Kidney (tissue), 14 donors: ENCODE measurements around the gene BOK. TPM values are rescaled to one million over a fixed set of nuclear protein-coding genes. Genes with fewer than 3 reads are reported as not detected.

Source experiments
- DNase-seq, 5 donors: peaks; one replicate each; pipeline ENCODE4 v3.0.0-alpha.2; 2013 to 2020
- FAIRE-seq: peaks from 2 replicates; lab custom pipeline; 2012; peaks lifted over from hg19 to GRCh38; lab: Jason Lieb, UNC
- H3K27ac ChIP-seq, 2 donors: one replicate each; pipeline ENCODE4 v1.7.0; 2013; ENCODE audit warnings: low read depth in 2 of 2, low read length in 2 of 2, inconsistent platforms in 1 of 2
- H3K27me3 ChIP-seq: one replicate; pipeline ENCODE4 v1.7.1; 2013; ENCODE audit warnings: low read length, inconsistent platforms; ENCODE audit not compliant: control insufficient read depth, insufficient read depth
- H3K36me3 ChIP-seq, 3 donors: one replicate each; pipeline versions ENCODE4 v1.7.0 to v1.7.1; 2013; ENCODE audit warnings: low read length in 3 of 3, control low read depth in 1 of 3, inconsistent platforms in 1 of 3; ENCODE audit not compliant: insufficient read depth in 3 of 3, control insufficient read depth in 2 of 3
- H3K4me1 ChIP-seq, 3 donors: one replicate each; pipeline versions ENCODE4 v1.7.0 to v1.7.1; 2013; ENCODE audit warnings: low read length in 3 of 3, inconsistent platforms in 1 of 3, low read depth in 1 of 3; ENCODE audit not compliant: control insufficient read depth in 2 of 3, insufficient read depth in 2 of 3
- H3K4me3 ChIP-seq, 3 donors: one replicate each; pipeline versions ENCODE4 v1.7.0 to v1.8.1; 2013; ENCODE audit warnings: low read length in 3 of 3, control low read depth in 1 of 3, inconsistent platforms in 1 of 3
- H3K9ac ChIP-seq, 3 donors: one replicate each; pipeline versions ENCODE4 v1.7.0 to v1.7.1; 2013; ENCODE audit warnings: low read length in 3 of 3, control low read depth in 1 of 3, inconsistent platforms in 1 of 3
- H3K9me3 ChIP-seq, 3 donors: one replicate each; pipeline versions ENCODE4 v1.7.0 to v1.7.1; 2013; ENCODE audit warnings: low read length in 3 of 3, control low read depth in 1 of 3, inconsistent platforms in 1 of 3; ENCODE audit not compliant: control insufficient read depth in 2 of 3, insufficient read depth in 1 of 3
- intact Hi-C: fragments of 100-400 bp; cut with DNase I; formaldehyde crosslinking; loops from one replicate; pipeline ENCODE4 v1.11.1; 2022
- polyA plus RNA-seq: library from polyadenylated mRNA; stranded (reverse); fragments of 350-450 nt; fragmentation: Illumina TruSeq; extraction: RNeasy Lipid Tissue Mini Kit (QIAGEN cat#74804); gene quantifications from one replicate; pipeline ENCODE4 v1.2.3, GENCODE V29; 2014; ENCODE audit warnings: low read depth, low replicate concordance; ENCODE audit not compliant: insufficient read depth
- total RNA-seq: library from RNA; stranded (reverse); fragmentation: NEBNext Ultra II Directional; extraction: Animal tissue kit (Norgen Biotek cat#: 25700); gene quantifications from one replicate; pipeline ENCODE4 v1.2.1, GENCODE V29; 2021
- TF ChIP-seq, protein P1 (sequence below): IDR thresholded peaks from 3 replicates; pipeline ENCODE4 v1.5.1; 2012; ENCODE audit warnings: mild to moderate bottlenecking, moderate library complexity, borderline replicate concordance; ENCODE audit not compliant: insufficient read depth; ENCODE audit errors: extremely low read depth
- donor health status: control.
- donor health status: control.
- donor health status: control.
- donor health status: control.
- donor health status: control.
- donor health status: DM: yes; HTN: yes; CAD: no.
- donor health status: Normal renal cell carcinoma (clear cell type).

Gene BOK
- total and polyA plus RNA-seq, 2 donors from 2014 or later: 22.9 to 28.8 TPM

DNA sequence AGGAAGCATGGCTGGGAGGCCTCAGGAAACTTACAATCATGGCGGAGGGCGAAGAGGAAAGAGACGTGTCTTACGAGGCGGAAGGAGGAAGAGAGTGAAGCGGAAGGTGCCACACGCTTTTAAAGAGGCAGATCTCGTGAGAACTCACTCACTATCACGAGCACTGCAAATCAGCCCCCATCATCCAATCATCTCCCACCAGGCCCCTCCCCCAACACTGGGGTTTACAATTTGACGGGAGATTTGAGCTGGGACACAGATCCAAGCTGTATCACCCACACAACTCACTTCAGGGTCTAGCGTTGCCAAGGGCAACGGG is 5.1 kb upstream of the BOK start:
- Histone ChIP-seq H3K36me3 (no peaks in the 10 kb centered on the region), H3K4me1 (no peaks in the 10 kb centered on the region), H3K9me3 (no peaks in the 10 kb centered on the region), H3K27me3 (no peaks in the 10 kb centered on the region), H3K4me3 (no peak overlapping the region), H3K9ac (no peak overlapping the region), H3K27ac (no peak overlapping the region)
- FAIRE-seq (no peak), DNase-seq (no peak)
- TF ChIP-seq, protein P1, sequence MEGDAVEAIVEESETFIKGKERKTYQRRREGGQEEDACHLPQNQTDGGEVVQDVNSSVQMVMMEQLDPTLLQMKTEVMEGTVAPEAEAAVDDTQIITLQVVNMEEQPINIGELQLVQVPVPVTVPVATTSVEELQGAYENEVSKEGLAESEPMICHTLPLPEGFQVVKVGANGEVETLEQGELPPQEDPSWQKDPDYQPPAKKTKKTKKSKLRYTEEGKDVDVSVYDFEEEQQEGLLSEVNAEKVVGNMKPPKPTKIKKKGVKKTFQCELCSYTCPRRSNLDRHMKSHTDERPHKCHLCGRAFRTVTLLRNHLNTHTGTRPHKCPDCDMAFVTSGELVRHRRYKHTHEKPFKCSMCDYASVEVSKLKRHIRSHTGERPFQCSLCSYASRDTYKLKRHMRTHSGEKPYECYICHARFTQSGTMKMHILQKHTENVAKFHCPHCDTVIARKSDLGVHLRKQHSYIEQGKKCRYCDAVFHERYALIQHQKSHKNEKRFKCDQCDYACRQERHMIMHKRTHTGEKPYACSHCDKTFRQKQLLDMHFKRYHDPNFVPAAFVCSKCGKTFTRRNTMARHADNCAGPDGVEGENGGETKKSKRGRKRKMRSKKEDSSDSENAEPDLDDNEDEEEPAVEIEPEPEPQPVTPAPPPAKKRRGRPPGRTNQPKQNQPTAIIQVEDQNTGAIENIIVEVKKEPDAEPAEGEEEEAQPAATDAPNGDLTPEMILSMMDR: no peak
- intact Hi-C loops: no loop called here

DNA sequence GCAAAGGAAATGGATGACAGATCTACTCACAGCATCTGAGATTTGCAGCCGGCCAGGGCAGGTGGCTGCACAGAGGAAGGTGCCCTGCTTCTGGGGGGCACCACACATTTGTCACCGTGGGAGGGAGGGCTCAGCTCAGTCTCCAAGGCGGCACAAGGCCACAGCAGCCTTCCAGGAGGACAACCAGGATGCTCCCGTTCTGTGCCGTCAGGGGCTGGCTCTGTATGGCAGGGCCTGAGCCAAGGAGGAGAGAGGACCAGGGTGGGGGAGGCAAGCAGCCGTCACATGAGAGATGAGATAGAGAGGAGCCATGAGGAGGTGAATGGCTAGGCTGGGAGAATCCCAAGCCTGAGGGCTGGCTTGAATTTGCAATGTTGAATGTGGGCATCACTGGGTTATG is 4.6 kb upstream of the BOK start:
- TF ChIP-seq, protein P1: no peak
- H3K27me3 ChIP-seq: no peaks in the 10 kb centered on the region
- no peak overlapping the region for H3K9ac ChIP-seq
- no peak overlapping the region for H3K4me3 ChIP-seq
- no peaks in the 10 kb centered on the region for H3K4me1 ChIP-seq
- no peak overlapping the region for H3K27ac ChIP-seq
- intact Hi-C loops: no loop called here
- H3K9me3 ChIP-seq: no peaks in the 10 kb centered on the region
- H3K36me3 ChIP-seq: no peaks in the 10 kb centered on the region
- no peak for DNase-seq
- FAIRE-seq: no peak

DNA sequence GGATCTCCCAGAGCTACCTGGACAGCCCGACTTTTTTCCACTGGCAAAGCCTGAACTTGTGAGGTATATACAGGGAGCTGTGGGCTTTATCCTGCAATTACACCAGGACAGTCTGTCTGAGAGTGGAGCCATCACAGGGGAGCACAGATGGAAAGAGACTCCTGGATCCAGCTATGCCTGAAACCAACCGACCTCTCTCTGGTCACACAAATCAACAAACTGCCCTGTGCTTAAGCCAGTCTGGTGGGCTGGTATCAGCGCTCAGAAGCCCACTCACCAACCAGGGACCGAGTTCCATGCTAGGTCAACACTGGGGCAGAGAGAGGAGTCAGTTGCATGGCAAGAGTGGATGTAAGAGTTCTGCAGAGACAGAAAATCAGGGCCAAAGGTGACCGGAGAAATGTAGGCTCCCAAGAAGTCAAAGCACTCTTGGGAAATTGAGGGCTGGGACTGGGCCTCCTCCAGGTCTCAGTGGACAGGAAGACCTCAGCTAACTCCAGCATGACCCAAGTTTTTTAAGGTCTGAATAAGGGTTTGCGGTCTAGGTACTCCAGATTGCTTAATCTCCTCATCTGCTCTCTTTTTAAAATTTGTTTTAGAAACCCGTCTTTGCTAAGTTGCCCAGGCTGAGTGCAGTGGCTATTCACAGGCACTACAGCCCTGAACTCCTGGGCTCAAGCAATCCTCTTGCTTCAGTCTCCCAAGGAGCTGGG is 3.8 kb upstream of the BOK start:
- no peak overlapping the region for H3K9ac ChIP-seq
- no peaks in the 10 kb centered on the region for H3K27me3 ChIP-seq
- no peak overlapping the region for H3K27ac ChIP-seq
- H3K4me3 ChIP-seq: no peak overlapping the region
- no peak for DNase-seq
- no peak for FAIRE-seq
- no peaks in the 10 kb centered on the region for H3K36me3 ChIP-seq
- H3K9me3 ChIP-seq: no peaks in the 10 kb centered on the region
- H3K4me1 ChIP-seq: peaks cover 0 to 1% (median 0%) of the 10 kb centered on the region in 3 donors
- TF ChIP-seq, protein P1: no peak
- intact Hi-C loops: no loop called here

DNA sequence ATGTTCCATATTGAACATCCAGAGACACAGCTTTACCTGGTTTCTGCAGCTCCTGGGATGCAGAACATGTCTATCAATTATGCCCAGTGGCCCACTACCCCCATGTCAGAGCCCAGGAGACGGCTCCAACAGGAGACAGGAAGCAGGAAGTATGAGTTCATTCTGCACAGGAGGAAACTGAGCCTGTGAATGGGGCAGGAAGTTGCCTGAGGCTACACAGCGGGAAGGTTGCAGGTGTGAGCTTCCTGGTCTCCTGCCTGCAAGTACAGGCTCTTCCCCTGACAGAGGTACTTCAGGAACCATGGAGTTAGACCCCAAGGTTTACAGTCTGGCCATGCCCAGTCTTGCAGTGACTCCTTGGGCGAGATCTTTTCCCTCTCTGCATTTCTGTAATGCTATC is 2.8 kb upstream of the BOK start:
- no peak overlapping the region for H3K27ac ChIP-seq
- DNase-seq (no peak), FAIRE-seq (no peak)
- H3K27me3 ChIP-seq: no peaks in the 10 kb centered on the region
- H3K9ac ChIP-seq: no peak overlapping the region
- no peaks in the 10 kb centered on the region for H3K36me3 ChIP-seq
- intact Hi-C loops: no loop called here
- H3K4me1 ChIP-seq: peaks cover 0 to 8% (median 5%) of the 10 kb centered on the region in 3 donors
- TF ChIP-seq, protein P1: no peak
- no peak overlapping the region for H3K4me3 ChIP-seq
- H3K9me3 ChIP-seq: no peaks in the 10 kb centered on the region
